Measurements from ENCODE around the gene TBC1D8. TPM values are rescaled to one million over a fixed set of nuclear protein-coding genes. Genes with fewer than 3 reads are reported as not detected.

Gene TBC1D8
- total and polyA plus RNA-seq, 12 donors: 7.6 to 17.2 (median 10.8) TPM

- Histone ChIP-seq H3K9me3 (replicated peaks in 1 of 3) (no peaks in the 10 kb centered on the region), H3K36me3 (replicated peaks in 1 of 2) (no peaks in the 10 kb centered on the region), H3K27me3 (no peaks in the 10 kb centered on the region), H3K4me3 (no peak overlapping the region), H3K27ac (peak overlapping the region in 2 of 5 donors; percentile 24 to 47), H3K4me1 (replicated peaks in 1 of 2) (peaks cover 0 to 8% of the 10 kb centered on the region in 2 donors)
- 58 to 68% (median 63%) methylated on average over 11 of the region's 11 CpGs for WGBS, 4 donors
- TF ChIP-seq POLR2A (IDR thresholded peaks at IDR 0.05) (no peak), CTCF (IDR thresholded peaks at IDR 0.05) (peak in 3 of 6 experiments; percentile 25 to 53 (median 43))
- peak in 3 of 7 donors; percentile 35 to 48 (median 44) for DNase-seq
- intact Hi-C loops (cut with DNase I): loop anchor here (2.0 to 5.0 kb wide), 4 partner anchors 166 to 373 kb away; no protein-coding TSS in a partner anchor
Observed at GRCh38 chr2:100983684-100984310, 167.4 kb downstream of the TBC1D8 start.

GRCh38 chr2:100983201-100983600, 168.0 kb downstream of the TBC1D8 start:
- intact Hi-C loops (cut with DNase I): loop anchor here (2.0 to 5.0 kb wide), 2 partner anchors 166 to 250 kb away; no protein-coding TSS in a partner anchor
- Histone ChIP-seq H3K27ac (peak overlapping the region in 2 of 5 donors; percentile 24 to 47), H3K27me3 (no peaks in the 10 kb centered on the region), H3K4me3 (no peak overlapping the region), H3K4me1 (replicated peaks in 1 of 2) (peaks cover 0 to 8% of the 10 kb centered on the region in 2 donors), H3K36me3 (replicated peaks in 1 of 2) (no peaks in the 10 kb centered on the region), H3K9me3 (replicated peaks in 1 of 3) (no peaks in the 10 kb centered on the region)
- 88 to 97% (median 93%) methylated on average over 8 to 12 of the region's 12 CpGs for WGBS, 4 donors
- TF ChIP-seq POLR2A (IDR thresholded peaks at IDR 0.05): no peak
- TF ChIP-seq CTCF (IDR thresholded peaks at IDR 0.05): no peak
- DNase-seq: no peak

- no peaks in the 10 kb centered on the region for H3K36me3 ChIP-seq (replicated peaks in 1 of 2)
Observed at GRCh38 chr2:100982431-100982861, 168.7 kb downstream of the TBC1D8 start.

More at GRCh38 chr2:100982431-100982861, 168.7 kb downstream of the TBC1D8 start:
- H3K9me3 ChIP-seq (replicated peaks in 1 of 3): no peaks in the 10 kb centered on the region
- H3K4me1 ChIP-seq (replicated peaks in 1 of 2): peaks cover 0 to 8% of the 10 kb centered on the region in 2 donors
- no peak overlapping the region for H3K4me3 ChIP-seq
- intact Hi-C loops (cut with DNase I): loop anchor here (2.0 to 5.0 kb wide), 2 partner anchors 165 to 250 kb away; no protein-coding TSS in a partner anchor
- H3K27me3 ChIP-seq: no peaks in the 10 kb centered on the region
- peak overlapping the region in 1 of 5 donors; percentile 10 for H3K27ac ChIP-seq
- WGBS, 4 donors: 82 to 87% (median 84%) methylated on average over 8 of the region's 8 CpGs
- no peak for DNase-seq
- TF ChIP-seq POLR2A (IDR thresholded peaks at IDR 0.05) (no peak), CTCF (IDR thresholded peaks at IDR 0.05) (no peak)
